ENCODE data around the gene TIAM2.

The TIAM2 gene

DNA sequence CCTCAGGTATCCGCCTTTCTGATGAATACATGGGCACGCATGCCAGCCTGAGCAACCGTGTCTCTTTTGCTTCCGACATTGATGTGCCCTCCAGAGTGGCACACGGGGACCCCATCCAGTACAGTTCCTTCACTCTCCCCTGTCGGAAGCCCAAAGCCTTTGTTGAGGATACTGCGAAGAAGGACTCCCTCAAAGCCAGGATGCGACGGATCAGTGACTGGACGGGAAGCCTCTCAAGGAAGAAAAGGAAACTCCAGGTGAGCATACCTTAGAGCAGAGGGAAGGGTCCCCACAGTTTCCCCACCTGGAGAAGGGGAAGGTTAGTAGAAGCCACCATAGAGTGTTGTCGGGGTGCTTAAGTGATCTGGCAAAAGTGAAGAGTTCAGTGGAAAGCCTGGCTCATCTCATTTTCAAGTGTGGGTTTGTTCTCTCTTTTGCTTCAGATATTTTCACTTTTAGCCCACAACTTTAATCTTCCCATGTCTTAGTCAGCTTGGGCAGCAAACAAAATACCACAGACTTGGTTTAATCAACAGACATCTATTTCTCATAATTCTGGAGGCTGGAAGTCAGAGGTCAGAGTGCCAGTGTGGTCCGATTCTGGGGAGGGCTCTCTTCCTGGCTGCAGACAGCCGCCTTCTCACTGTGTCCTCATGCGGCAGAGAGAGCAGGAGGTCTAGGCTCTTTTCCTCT lies 135.2 kb downstream of the TIAM2 start:
- no peak for DNase-seq (ENCODE audit: low spot score)

DNA sequence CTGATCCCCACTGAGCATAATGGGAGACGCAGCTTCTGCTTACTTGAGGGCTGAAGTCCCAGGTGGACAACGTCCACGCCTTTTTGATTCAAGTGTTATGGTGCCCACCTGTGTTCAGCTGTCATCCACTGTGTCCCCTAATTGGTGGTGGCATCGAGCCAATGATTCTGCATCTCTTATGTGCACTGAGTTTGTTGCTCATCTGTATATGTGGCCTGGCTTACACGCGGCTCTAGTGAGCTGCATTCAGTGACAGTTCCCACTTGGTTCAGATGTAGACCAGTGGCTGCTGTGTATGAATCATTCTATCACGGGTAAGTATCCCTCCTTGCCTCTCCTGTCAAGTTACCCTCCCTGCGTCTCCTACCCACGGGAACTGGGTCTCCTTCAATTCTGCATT lies 137.5 kb downstream of the TIAM2 start:
- DNase-seq (ENCODE audit: low spot score) = no peak

- no peak for DNase-seq (ENCODE audit: low spot score)
Observed at GRCh38 chr6:155141002-155141401, 145.9 kb downstream of the TIAM2 start.

GRCh38 chr6:155141512-155141911 lies 146.4 kb downstream of the TIAM2 start:
- no peak for DNase-seq (ENCODE audit: low spot score)

DNA sequence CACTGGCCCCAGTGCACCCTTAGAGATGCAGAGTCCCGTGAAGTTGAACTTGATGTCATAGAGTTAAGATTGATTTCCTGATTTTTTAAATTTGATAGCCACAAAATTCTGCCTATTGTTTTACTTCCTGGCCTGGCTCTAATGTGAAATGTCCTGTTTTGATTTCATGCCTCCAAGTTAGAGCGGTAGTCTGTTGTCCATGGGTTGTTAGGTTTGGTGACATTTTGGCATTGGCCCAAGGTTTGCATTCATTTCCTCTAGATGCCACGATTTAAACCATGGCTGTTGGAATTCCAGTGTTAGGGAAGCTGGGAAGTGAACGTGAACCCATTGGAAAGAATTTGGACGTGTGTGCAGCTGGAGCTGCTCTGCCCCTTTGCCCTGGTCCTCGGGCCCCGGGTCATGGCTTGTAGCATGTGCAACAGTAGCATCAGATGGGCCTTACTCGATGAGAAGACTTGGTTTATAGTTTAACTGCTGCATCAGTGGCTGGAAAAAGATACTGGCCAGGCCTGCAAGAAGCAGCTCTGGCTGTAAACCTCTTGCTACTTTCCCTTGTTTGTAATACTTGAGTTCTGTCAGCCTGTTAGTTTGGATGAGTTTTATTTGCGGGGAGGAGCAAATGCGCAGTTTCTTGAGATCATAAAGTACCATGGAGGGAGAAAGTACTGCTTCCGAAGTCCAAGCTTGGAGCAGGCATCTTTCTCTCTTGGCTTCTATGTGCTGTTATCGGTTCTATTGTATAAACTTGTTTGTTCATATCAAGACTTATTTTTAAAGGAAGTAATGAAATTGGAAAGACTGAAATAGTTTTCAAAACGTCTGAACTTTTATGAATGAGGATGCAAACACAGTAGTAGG lies 147.3 kb downstream of the TIAM2 start:
- no peak for DNase-seq (ENCODE audit: low spot score)

GRCh38 chr6:155143029-155143577 lies 148.0 kb downstream of the TIAM2 start:
- DNase-seq (ENCODE audit: low spot score) = peak; percentile 59

DNA sequence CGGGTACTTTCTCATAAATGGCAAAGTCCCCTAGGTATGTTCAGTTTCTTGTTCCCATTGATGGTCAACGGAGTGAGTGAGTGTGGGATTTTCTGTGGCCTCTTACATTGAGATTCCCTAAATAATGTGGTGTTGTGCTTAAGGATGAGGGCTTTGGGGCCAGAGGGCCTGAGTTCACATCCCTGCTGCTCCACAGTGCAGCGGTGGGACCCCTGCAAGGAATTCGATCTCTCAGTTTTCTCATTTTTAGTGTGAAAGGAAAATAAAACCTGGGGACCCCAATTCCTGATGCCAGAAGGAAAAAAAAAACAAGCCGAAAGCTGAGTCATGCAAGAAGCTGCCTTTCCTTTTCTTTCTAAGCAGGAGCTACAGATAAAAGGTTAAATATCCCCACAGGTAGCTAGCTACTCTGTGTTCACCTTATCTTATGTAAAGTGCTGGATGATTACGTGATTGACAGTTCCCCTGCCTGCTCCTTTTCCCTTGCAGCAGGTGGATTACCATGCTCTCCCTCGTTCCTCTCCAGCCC lies 148.5 kb downstream of the TIAM2 start:
- no peak for DNase-seq (ENCODE audit: low spot score)

DNA sequence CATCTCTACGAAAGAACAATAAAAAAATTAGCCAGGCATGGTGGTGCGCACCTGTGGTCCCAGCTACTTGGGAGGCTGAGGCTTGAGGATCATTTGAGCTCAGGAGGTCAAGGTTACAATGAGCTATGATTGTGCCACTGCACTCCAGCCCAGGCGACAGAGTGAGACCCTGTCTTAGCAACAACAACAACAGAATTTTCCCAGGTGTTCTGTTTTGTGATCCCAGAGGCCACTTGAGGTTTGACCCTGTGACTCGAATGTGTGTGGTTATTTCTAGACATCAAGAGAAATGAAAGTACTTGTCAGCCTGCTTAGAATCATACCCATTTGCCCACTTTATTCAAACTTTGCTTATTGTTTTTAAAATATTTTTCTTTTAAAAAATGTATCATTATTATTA lies 151.1 kb downstream of the TIAM2 start:
- DNase-seq (ENCODE audit: low spot score) = no peak

DNA sequence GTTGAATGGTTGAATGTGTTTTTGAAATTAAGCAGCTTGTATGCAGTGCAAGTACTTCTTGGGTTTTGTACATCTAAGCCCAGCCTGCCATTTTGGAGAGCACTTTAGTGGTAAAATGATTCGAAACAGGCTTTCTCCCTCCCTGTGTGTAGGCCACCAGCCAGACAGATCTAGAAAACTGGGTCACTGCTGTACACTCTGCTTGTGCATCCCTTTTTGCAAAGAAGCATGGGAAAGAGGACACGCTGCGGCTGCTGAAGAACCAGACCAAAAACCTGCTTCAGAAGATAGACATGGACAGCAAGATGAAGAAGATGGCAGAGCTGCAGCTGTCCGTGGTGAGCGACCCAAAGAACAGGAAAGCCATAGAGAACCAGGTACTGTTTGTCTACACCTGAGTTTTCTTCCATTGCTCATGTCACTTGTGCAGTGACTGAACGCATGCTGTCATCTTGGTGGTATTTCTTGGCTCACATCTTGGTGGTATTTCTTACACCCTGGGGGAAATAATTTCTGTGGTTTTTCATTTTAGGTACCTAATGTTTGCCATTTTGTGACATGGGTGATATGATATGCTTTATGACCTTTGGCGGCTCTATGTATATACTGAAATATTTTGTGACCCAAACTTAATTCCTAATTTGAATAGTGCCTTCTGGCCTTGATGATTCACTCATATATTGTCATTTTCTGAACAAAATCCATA lies 153.0 kb downstream of the TIAM2 start:
- no peak for DNase-seq (ENCODE audit: low spot score)

GRCh38 chr6:155150967-155151671 lies 156.0 kb downstream of the TIAM2 start:
- no peak for DNase-seq (ENCODE audit: low spot score)

DNA sequence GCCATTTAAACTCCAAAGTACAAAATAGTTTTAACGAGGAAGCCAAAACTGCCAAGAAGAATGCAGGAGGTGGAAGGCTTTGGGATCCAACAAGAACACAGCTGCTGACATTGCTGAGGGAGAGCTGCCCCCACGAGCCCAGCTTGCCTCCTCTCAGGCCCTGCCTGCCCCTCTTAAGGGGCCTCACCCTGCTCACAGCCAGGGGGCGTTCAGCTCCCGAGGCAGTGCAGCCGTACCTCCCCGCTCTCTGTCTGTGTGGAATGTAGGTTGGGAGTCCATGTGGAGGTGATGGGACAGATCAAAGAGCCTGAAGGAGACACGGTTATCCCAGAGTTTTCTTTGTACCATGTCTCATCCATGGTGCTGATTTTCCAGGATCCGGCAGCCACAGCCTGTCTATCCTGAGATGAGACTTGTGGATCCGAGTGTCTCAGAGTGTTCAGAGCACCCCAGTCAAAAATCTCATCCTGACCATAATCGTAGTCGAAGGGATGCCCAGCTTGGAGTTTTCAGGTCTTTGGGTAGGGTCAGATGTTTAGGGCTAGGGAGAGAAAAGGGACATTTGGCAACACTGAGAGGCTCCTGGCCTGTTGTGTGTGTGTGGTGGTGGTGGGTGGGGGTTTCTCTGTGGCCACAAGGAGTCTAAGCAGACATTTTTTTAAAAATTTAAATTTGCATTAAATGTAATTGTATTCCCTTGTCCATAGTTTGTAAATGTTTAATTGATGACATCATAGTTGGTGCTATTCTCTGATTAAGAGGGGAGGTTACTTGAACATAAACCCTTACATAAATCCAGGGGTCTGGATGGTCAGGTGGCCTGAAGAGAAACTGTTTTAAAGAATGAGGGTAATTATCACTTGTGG lies 157.3 kb downstream of the TIAM2 start:
- peak; percentile 74 for DNase-seq (ENCODE audit: low spot score)

- DNase-seq (ENCODE audit: low spot score) = no peak
Observed at GRCh38 chr6:155154158-155154830, 159.2 kb downstream of the TIAM2 start.

GRCh38 chr6:155155787-155156447 lies 160.8 kb downstream of the TIAM2 start:
- DNase-seq (ENCODE audit: low spot score) = no peak

DNA sequence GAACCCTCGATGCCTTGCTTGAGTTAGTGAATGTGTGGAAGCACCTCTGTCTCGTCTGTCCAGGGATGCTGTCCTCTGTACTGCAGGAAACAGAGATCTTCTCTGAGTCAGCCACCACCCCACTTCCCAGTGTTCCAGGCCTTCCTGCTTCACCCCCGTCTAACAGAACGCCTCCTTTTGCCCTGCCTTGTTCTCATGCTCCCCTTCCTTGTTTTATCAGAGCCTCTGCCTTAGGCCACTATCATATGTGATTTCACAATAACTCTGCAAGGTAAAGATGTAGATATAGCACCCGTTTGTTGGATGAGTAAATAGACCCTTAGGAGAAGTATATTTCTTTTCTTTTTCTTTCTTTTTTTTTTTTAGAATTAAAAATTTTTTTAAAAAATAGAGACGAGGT lies 162.0 kb downstream of the TIAM2 start:
- DNase-seq (ENCODE audit: low spot score) = no peak

- DNase-seq (ENCODE audit: low spot score) = no peak
Observed at GRCh38 chr6:155158030-155158843, 163.1 kb downstream of the TIAM2 start.

GRCh38 chr6:155162682-155163081 lies 167.6 kb downstream of the TIAM2 start:
- DNase-seq (ENCODE audit: low spot score) = no peak

DNA sequence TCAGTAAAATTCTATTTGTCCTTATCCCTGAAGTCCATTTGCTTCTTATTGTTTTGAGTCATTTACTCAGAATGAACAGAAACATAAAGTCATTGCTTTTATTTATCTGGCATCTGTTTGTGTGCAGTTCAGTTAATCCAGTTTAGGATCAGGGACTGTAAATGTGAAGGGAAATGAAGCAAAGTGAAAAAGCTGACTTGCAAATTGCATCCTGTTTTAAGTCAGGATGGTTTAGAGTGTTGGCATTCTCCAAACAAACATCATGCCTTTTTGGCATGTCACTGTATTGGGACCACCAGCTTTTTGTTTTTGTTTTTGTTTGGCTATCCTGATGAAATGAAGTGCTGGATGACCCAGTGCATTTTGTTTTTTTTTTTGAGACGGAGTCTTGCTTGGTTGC lies 168.5 kb downstream of the TIAM2 start:
- DNase-seq (ENCODE audit: low spot score) = no peak

- DNase-seq (ENCODE audit: low spot score) = no peak
Observed at GRCh38 chr6:155165029-155165710, 170.1 kb downstream of the TIAM2 start.

All from iPS-NIHi11 (cell line).